Smooth muscle cell (in vitro differentiated cells): Measurements from ENCODE around the gene TEDC2. TPM values are rescaled to one million over a fixed set of nuclear protein-coding genes. Genes with fewer than 3 reads are reported as not detected.
A peak's percentile ranks its signal among the peaks of the same experiment; 100 is the strongest.

Experiments
- DNase-seq: peaks from one replicate; lab custom pipeline; 2025; ENCODE audit not compliant: unreplicated experiment; lab: John Stamatoyannopoulos, UW
- H2AFZ ChIP-seq: fragments of 200-600 bp; sonication (generic); 2 replicates; pipeline ENCODE4 v1.6.0; 2016; ENCODE audit warnings: antibody characterized with exemption, low read depth, mild to moderate bottlenecking
- H3F3A ChIP-seq: fragments of 200-600 bp; sonication (generic); 2 replicates; pipeline ENCODE4 v1.6.0; 2017; ENCODE audit warnings: antibody characterized with exemption, low read depth
- H3K27ac ChIP-seq: fragments of 200-600 bp; sonication (generic); 2 replicates; pipeline ENCODE4 v1.5.1; 2016; ENCODE audit warnings: low read depth, mild to moderate bottlenecking
- H3K27me3 ChIP-seq: fragments of 200-600 bp; sonication (generic); 2 replicates; pipeline ENCODE4 v1.6.1; 2016; ENCODE audit warnings: low read depth, mild to moderate bottlenecking
- H3K36me3 ChIP-seq: fragments of 200-600 bp; sonication (generic); 2 replicates; pipeline ENCODE4 v1.5.1; 2016; ENCODE audit warnings: low read depth
- H3K4me1 ChIP-seq: fragments of 200-600 bp; sonication (generic); 2 replicates; pipeline ENCODE4 v1.5.1; 2016; ENCODE audit warnings: low read depth
- H3K4me2 ChIP-seq: fragments of 200-600 bp; sonication (generic); 2 replicates; pipeline ENCODE4 v1.6.0; 2016; ENCODE audit warnings: mild to moderate bottlenecking
- H3K4me3 ChIP-seq: fragments of 200-600 bp; sonication (generic); 2 replicates; pipeline ENCODE4 v1.5.1; 2016; ENCODE audit warnings: mild to moderate bottlenecking
- H3K79me2 ChIP-seq: fragments of 200-600 bp; sonication (generic); 2 replicates; pipeline ENCODE4 v1.6.0; 2016; ENCODE audit warnings: low read depth, mild to moderate bottlenecking
- H3K9ac ChIP-seq: fragments of 200-600 bp; sonication (generic); 2 replicates; pipeline ENCODE4 v1.6.0; 2016; ENCODE audit warnings: low read depth
- H3K9me3 ChIP-seq: fragments of 200-600 bp; sonication (generic); replicated peaks from 2 replicates; pipeline ENCODE4 v1.5.1; 2016; ENCODE audit warnings: low read depth
- H4K20me1 ChIP-seq: fragments of 200-600 bp; sonication (generic); 2 replicates; pipeline ENCODE4 v1.6.0; 2016; ENCODE audit warnings: low read depth
- CTCF ChIP-seq: fragments of 200-600 bp; sonication (generic); IDR thresholded peaks from 2 replicates; pipeline ENCODE4 v1.5.1; 2017; ENCODE audit warnings: borderline replicate concordance, mild to moderate bottlenecking, antibody characterized with exemption; ENCODE audit not compliant: insufficient read depth, poor library complexity, severe bottlenecking
- WGBS: methylation state at CpG from one replicate; pipeline ENCODE4 v1.1.7; 2016; ENCODE audit warnings: low lambda C conversion rate; 5-methylcytosine and 5-hydroxymethylcytosine counted together
- polyA plus RNA-seq: library from polyadenylated mRNA; unstranded; fragments of >200 nt; fragmentation: Nextera tagmentation; extraction: Ambion mirVana; gene quantifications from 2 replicates; pipeline ENCODE4 v1.2.1, GENCODE V29; 2016
- total RNA-seq: library from RNA; depleted of rRNA; stranded (reverse); fragments of >200 nt; gene quantifications from 2 replicates; pipeline ENCODE4 v1.2.3, GENCODE V29; 2014

TEDC2 gene
- total and polyA plus RNA-seq, 2 experiments from 2014 or later = 8.0 to 13.3 TPM

- DNase-seq = peak; percentile 56
Observed at GRCh38 chr16:2473999-2474876, 14.3 kb downstream of the TEDC2 start.

GRCh38 chr16:2474877-2475412 is 15.0 kb downstream of the TEDC2 start, which contains the start of gene TBC1D24:
Gene TBC1D24 (plus strand): TSS chr16:2475127. CDS start chr16:2496149, 21,022 bp downstream.
- no peak for TF ChIP-seq CTCF
- Histone ChIP-seq H4K20me1 (peaks cover 40% of the 10 kb centered on the region), H2AFZ (peak within 1 kb of the TSS; percentile 94), H3K27me3 (no peaks in the 10 kb centered on the region), H3K4me3 (peak within 1 kb of the TSS; percentile 84), H3K9me3 (no peaks in the 10 kb centered on the region), H3K4me2 (peak within 1 kb of the TSS; percentile 100), H3K36me3 (no peaks in the 10 kb centered on the region), H3K27ac (peak within 1 kb of the TSS; percentile 62), H3K4me1 (peaks cover 15% of the 10 kb centered on the region), H3K79me2 (peaks cover 8% of the 10 kb centered on the region), H3K9ac (peak within 1 kb of the TSS; percentile 80), H3F3A (peaks cover 8% of the 10 kb centered on the region)
- WGBS = under 1% methylated on average over 46 of the region's 77 CpGs
- DNase-seq = peak; percentile 75

More at GRCh38 chr16:2473999-2474876, 14.3 kb downstream of the TEDC2 start:
- peak overlapping the region; percentile 100 for H3K4me2 ChIP-seq
- H3F3A ChIP-seq = peaks cover 8% of the 10 kb centered on the region
- peaks cover 22% of the 10 kb centered on the region for H3K4me1 ChIP-seq
- peak overlapping the region; percentile 80 for H3K9ac ChIP-seq
- TF ChIP-seq CTCF = peak; percentile 12
- H3K9me3 ChIP-seq = no peaks in the 10 kb centered on the region
- peaks cover 33% of the 10 kb centered on the region for H4K20me1 ChIP-seq
- H3K27ac ChIP-seq = peak overlapping the region; percentile 62
- 1% methylated on average over 67 of the region's 100 CpGs for WGBS
- H3K4me3 ChIP-seq = peak overlapping the region; percentile 84
- H2AFZ ChIP-seq = peak overlapping the region; percentile 94
- no peaks in the 10 kb centered on the region for H3K36me3 ChIP-seq
- H3K79me2 ChIP-seq = peaks cover 5% of the 10 kb centered on the region
- no peaks in the 10 kb centered on the region for H3K27me3 ChIP-seq

GRCh38 chr16:2475413-2476344 is 15.8 kb downstream of the TEDC2 start:
- Histone ChIP-seq H3K79me2 (peaks cover 8% of the 10 kb centered on the region), H3K27me3 (no peaks in the 10 kb centered on the region), H3K4me1 (peaks cover 11% of the 10 kb centered on the region), H3K36me3 (no peaks in the 10 kb centered on the region), H3K4me2 (peak overlapping the region; percentile 95), H3K9ac (no peak overlapping the region), H2AFZ (no peak overlapping the region), H4K20me1 (peaks cover 47% of the 10 kb centered on the region), H3K9me3 (no peaks in the 10 kb centered on the region), H3F3A (peaks cover under 1% of the 10 kb centered on the region), H3K27ac (no peak overlapping the region), H3K4me3 (peak overlapping the region; percentile 84)
- 18% methylated on average over 40 of the region's 55 CpGs for WGBS
- TF ChIP-seq CTCF = no peak
- no peak for DNase-seq
